ENCODE results near the gene LONRF2. TPM values are rescaled to one million over a fixed set of nuclear protein-coding genes. Genes with fewer than 3 reads are reported as not detected.

Gene LONRF2
- total RNA-seq, 1 donor from 2014 or later, result 19.0 TPM

- no peak overlapping the region for H3K27ac ChIP-seq (replicated peaks)
- no peak overlapping the region for H3K4me3 ChIP-seq
- intact Hi-C loops (cut with micrococcal nuclease), result no loop called here
- no peak for TF ChIP-seq CTCF (IDR thresholded peaks at IDR 0.05; ENCODE audit: borderline replicate concordance)
- no peaks in the 10 kb centered on the region for H3K4me1 ChIP-seq
- H3K27me3 ChIP-seq (ENCODE audit: low read depth), result no peaks in the 10 kb centered on the region
- no peak for DNase-seq
- H3K36me3 ChIP-seq, result peaks cover 53% of the 10 kb centered on the region
- H3K9me3 ChIP-seq (replicated peaks), result peaks cover 8% of the 10 kb centered on the region
Observed at GRCh38 chr2:100299548-100299947, 22.8 kb downstream of the LONRF2 start.

- intact Hi-C loops (cut with micrococcal nuclease), result no loop called here
- no peaks in the 10 kb centered on the region for H3K4me1 ChIP-seq
- no peak for DNase-seq
- no peaks in the 10 kb centered on the region for H3K27me3 ChIP-seq (ENCODE audit: low read depth)
- H3K36me3 ChIP-seq, result peaks cover 55% of the 10 kb centered on the region
- no peak overlapping the region for H3K4me3 ChIP-seq
- H3K9me3 ChIP-seq (replicated peaks), result no peaks in the 10 kb centered on the region
- H3K27ac ChIP-seq (replicated peaks), result no peak overlapping the region
- no peak for TF ChIP-seq CTCF (IDR thresholded peaks at IDR 0.05; ENCODE audit: borderline replicate concordance)
Observed at GRCh38 chr2:100297511-100297910, 24.8 kb downstream of the LONRF2 start.

- Histone ChIP-seq H3K4me3 (no peak overlapping the region), H3K4me1 (peaks cover 15% of the 10 kb centered on the region), H3K36me3 (peaks cover 53% of the 10 kb centered on the region), H3K27me3 (ENCODE audit: low read depth) (no peaks in the 10 kb centered on the region), H3K9me3 (replicated peaks) (no peaks in the 10 kb centered on the region), H3K27ac (replicated peaks) (no peak overlapping the region)
- intact Hi-C loops (cut with micrococcal nuclease), result no loop called here
- no peak for TF ChIP-seq CTCF (IDR thresholded peaks at IDR 0.05; ENCODE audit: borderline replicate concordance)
- no peak for DNase-seq
Observed at GRCh38 chr2:100294162-100294497, 28.2 kb downstream of the LONRF2 start.

GRCh38 chr2:100293341-100294161, 28.8 kb downstream of the LONRF2 start:
- H3K9me3 ChIP-seq (replicated peaks), result no peaks in the 10 kb centered on the region
- peaks cover 51% of the 10 kb centered on the region for H3K36me3 ChIP-seq
- intact Hi-C loops (cut with micrococcal nuclease), result no loop called here
- peaks cover 15% of the 10 kb centered on the region for H3K4me1 ChIP-seq
- H3K4me3 ChIP-seq, result no peak overlapping the region
- no peaks in the 10 kb centered on the region for H3K27me3 ChIP-seq (ENCODE audit: low read depth)
- no peak for TF ChIP-seq CTCF (IDR thresholded peaks at IDR 0.05; ENCODE audit: borderline replicate concordance)
- no peak for DNase-seq
- H3K27ac ChIP-seq (replicated peaks), result no peak overlapping the region

- no peak for TF ChIP-seq CTCF (IDR thresholded peaks at IDR 0.05; ENCODE audit: borderline replicate concordance)
- H3K27me3 ChIP-seq (ENCODE audit: low read depth), result no peaks in the 10 kb centered on the region
- peaks cover 47% of the 10 kb centered on the region for H3K36me3 ChIP-seq
- no peak overlapping the region for H3K27ac ChIP-seq (replicated peaks)
- H3K4me1 ChIP-seq, result peaks cover 15% of the 10 kb centered on the region
- H3K4me3 ChIP-seq, result no peak overlapping the region
- intact Hi-C loops (cut with micrococcal nuclease), result no loop called here
- no peak for DNase-seq
- no peaks in the 10 kb centered on the region for H3K9me3 ChIP-seq (replicated peaks)
Observed at GRCh38 chr2:100292022-100292580, 30.2 kb downstream of the LONRF2 start.
